ENCODE measurements around the gene C1orf198.

DNA sequence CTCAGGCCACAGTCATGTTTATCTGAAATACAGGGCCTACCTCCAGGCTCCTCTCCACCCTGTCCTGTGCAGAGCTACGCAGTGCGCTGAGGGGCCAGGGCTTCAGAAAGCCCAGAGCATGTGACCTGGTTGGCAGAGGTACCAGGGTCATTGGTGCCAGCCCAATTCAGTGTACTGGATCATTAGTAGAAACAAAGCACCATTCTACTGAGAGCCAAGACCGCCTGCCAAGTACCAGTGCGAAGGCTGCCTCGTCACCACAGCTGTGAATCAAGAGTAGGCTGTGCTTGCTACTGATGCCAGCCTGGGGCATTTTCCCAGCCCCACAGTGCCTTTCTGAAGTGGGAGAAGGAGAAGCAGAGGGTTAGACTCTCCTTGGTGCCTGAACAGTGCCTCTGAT, 61.3 kb downstream of the C1orf198 start:
- TF ChIP-seq, protein P1, sequence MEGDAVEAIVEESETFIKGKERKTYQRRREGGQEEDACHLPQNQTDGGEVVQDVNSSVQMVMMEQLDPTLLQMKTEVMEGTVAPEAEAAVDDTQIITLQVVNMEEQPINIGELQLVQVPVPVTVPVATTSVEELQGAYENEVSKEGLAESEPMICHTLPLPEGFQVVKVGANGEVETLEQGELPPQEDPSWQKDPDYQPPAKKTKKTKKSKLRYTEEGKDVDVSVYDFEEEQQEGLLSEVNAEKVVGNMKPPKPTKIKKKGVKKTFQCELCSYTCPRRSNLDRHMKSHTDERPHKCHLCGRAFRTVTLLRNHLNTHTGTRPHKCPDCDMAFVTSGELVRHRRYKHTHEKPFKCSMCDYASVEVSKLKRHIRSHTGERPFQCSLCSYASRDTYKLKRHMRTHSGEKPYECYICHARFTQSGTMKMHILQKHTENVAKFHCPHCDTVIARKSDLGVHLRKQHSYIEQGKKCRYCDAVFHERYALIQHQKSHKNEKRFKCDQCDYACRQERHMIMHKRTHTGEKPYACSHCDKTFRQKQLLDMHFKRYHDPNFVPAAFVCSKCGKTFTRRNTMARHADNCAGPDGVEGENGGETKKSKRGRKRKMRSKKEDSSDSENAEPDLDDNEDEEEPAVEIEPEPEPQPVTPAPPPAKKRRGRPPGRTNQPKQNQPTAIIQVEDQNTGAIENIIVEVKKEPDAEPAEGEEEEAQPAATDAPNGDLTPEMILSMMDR (conservative IDR thresholded peaks at IDR 0.05): no peak
- TF ChIP-seq EZH2 (IDR thresholded peaks at IDR 0.05; ENCODE audit: low read depth): no peak
